Neural cell (in vitro differentiated cells): ENCODE data around the gene RPL35.

ENCODE experiments used
- EP300 ChIP-seq: fragments of 450-650 bp; conservative IDR thresholded peaks from 2 replicates; pipeline ENCODE4 v1.6.1; 2014; ENCODE audit warnings: antibody characterized with exemption, mild to moderate bottlenecking, moderate library complexity; ENCODE audit not compliant: poor library complexity, severe bottlenecking
- EZH2 ChIP-seq: fragments of 200-600, 300-800 bp; shearing (Covaris generic), sonication (generic); IDR thresholded peaks from 2 replicates; pipeline ENCODE4 v1.6.1; 2014; ENCODE audit warnings: antibody characterized with exemption, low read length, borderline replicate concordance, mild to moderate bottlenecking; ENCODE audit not compliant: insufficient read depth, poor library complexity, severe bottlenecking
- SMC3 ChIP-seq: fragments of 450-650 bp; conservative IDR thresholded peaks from 2 replicates; pipeline ENCODE4 v1.6.1; 2014; ENCODE audit warnings: antibody characterized with exemption, mild to moderate bottlenecking, moderate library complexity; ENCODE audit not compliant: poor library complexity
- TAF1 ChIP-seq: IDR thresholded peaks from 2 replicates; pipeline ENCODE4 v1.6.1; 2012; ENCODE audit warnings: low read depth
- TF ChIP-seq, protein P1 (sequence below): fragments of 450-650 bp; IDR thresholded peaks from 2 replicates; pipeline ENCODE4 v1.5.1; 2014; ENCODE audit warnings: antibody characterized with exemption, mild to moderate bottlenecking, moderate library complexity; ENCODE audit not compliant: poor library complexity, severe bottlenecking

DNA sequence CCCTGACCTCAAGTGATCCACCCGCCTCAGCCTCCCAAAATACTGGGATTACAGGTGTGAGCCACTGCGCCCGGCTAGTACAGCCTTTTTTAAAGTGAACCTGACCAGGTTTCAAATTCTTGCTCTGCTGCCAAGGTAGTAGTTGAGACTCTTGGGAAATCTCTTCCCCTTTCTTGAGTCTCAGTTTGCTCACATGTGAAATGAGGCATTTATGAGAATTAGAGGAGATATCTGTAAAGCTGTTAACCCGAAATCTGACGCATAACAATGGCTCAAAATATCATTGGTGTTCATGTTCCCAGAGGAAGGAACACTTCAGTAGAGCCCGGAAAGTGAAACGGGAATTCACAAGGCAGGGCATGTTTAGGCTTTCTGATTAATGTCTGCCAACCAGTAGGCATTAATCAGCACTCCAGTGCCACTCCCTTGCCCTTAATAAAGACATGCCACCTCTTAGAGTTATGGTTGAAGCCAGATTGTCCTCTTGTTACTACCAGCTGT lies 1.7 kb upstream of the RPL35 start:
- TF ChIP-seq EP300 = no peak
- TF ChIP-seq, protein P1, sequence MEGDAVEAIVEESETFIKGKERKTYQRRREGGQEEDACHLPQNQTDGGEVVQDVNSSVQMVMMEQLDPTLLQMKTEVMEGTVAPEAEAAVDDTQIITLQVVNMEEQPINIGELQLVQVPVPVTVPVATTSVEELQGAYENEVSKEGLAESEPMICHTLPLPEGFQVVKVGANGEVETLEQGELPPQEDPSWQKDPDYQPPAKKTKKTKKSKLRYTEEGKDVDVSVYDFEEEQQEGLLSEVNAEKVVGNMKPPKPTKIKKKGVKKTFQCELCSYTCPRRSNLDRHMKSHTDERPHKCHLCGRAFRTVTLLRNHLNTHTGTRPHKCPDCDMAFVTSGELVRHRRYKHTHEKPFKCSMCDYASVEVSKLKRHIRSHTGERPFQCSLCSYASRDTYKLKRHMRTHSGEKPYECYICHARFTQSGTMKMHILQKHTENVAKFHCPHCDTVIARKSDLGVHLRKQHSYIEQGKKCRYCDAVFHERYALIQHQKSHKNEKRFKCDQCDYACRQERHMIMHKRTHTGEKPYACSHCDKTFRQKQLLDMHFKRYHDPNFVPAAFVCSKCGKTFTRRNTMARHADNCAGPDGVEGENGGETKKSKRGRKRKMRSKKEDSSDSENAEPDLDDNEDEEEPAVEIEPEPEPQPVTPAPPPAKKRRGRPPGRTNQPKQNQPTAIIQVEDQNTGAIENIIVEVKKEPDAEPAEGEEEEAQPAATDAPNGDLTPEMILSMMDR = no peak
- no peak for TF ChIP-seq TAF1
- no peak for TF ChIP-seq EZH2
- no peak for TF ChIP-seq SMC3
